Measurements from ENCODE around the gene IL1RN.

GRCh38 chr2:113118263-113118657 lies 9.1 kb upstream of the IL1RN start:
- no peak for TF ChIP-seq CTCF (IDR thresholded peaks at IDR 0.05; ENCODE audit: insufficient read depth, low read depth, low read length)
- no peak for TF ChIP-seq EZH2 (IDR thresholded peaks at IDR 0.05; ENCODE audit: insufficient read depth, low read length)
